Vagina (tissue), 2 donors: Measurements from ENCODE around the gene FAM120AOS. TPM values are rescaled to one million over a fixed set of nuclear protein-coding genes. Genes with fewer than 3 reads are reported as not detected.

Source experiments
- DNase-seq, 2 donors: peaks; one replicate each; pipeline ENCODE4 v3.0.0-alpha.2; 2017; ENCODE audit errors: extremely low spot score in 2 of 2
- H3K27ac ChIP-seq: fragments of 200-600 bp; sonication (generic); one replicate; pipeline ENCODE4 v1.5.1; 2019
- H3K27me3 ChIP-seq: fragments of 200-600 bp; sonication (generic); one replicate; pipeline ENCODE4 v1.5.1; 2019
- H3K36me3 ChIP-seq, 2 donors: fragments of 200-600 bp; sonication (generic); one replicate each; pipeline ENCODE4 v1.5.1; 2017 to 2019
- H3K4me1 ChIP-seq: fragments of 200-600 bp; sonication (generic); one replicate; pipeline ENCODE4 v1.5.1; 2019
- H3K4me3 ChIP-seq, 2 donors: fragments of 200-600 bp; sonication (generic); 1 replicate in 1 of 2; 2 replicates in 1 of 2; pipeline ENCODE4 v1.5.1; 2016 to 2019
- H3K9me3 ChIP-seq: fragments of 200-600 bp; sonication (generic); one replicate; pipeline ENCODE4 v1.5.1; 2019
- POLR2A ChIP-seq, 2 donors: fragments of 450-650 bp; IDR thresholded peaks; one replicate each; pipeline ENCODE4 v1.6.1; 2017; ENCODE audit warnings: antibody characterized with exemption in 2 of 2, mild to moderate bottlenecking in 2 of 2, moderate library complexity in 2 of 2
- POLR2AphosphoS5 ChIP-seq, 2 donors: sonication (generic); formaldehyde crosslinking; IDR thresholded peaks; one replicate each; pipeline ENCODE4 v1.9.0; 2017; ENCODE audit warnings: antibody characterized with exemption in 2 of 2, mild to moderate bottlenecking in 2 of 2, low read depth in 1 of 2; ENCODE audit not compliant: insufficient read depth in 1 of 2
- intact Hi-C: fragments of 100-400 bp; cut with DNase I; formaldehyde crosslinking; loops from one replicate; pipeline ENCODE4 v1.15.1; 2023
- small RNA-seq: library from RNA; depleted of rRNA; stranded (forward); fragments of <200 nt; gene quantifications from one replicate; pipeline ENCODE3, GENCODE V24; 2016
- total RNA-seq: library from RNA; depleted of rRNA; stranded (reverse); fragments of >200 nt; gene quantifications from one replicate; pipeline ENCODE4 v1.2.3, GENCODE V29; 2016
- TF ChIP-seq, protein P1 (sequence below), 3 experiments: fragments of 450-650 bp in 2 of 3; fragments of 200-600 bp in 1 of 3; sonication (generic) in 1 of 3; IDR thresholded peaks; one replicate each; pipeline ENCODE4 v1.5.1; 2017 to 2019; ENCODE audit warnings: antibody characterized with exemption in 3 of 3, mild to moderate bottlenecking in 2 of 3, moderate library complexity in 2 of 3

FAM120AOS gene
- total RNA-seq, 1 donor from 2014 or later = 41.5 TPM

DNA sequence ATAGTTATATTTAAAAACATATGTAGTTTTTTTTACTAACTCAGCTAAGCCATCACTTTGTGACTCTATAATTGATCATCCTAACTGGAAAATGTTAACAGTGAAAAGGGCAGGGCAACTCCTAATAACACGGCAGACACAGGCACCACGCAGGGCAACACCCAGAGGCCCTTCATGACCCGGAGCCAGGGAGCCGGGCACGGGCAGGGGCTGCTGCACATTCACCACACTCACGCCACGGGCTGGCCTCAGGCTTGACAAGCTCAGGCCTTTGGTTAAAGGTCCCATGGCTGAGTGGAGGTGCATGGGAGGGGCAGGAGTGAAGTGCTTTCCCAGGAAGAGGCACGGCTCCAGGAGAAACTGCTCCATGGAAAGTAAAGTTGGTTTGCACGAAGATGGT lies 54.9 kb downstream of the FAM120AOS start:
- intact Hi-C loops = no loop called here
- Histone ChIP-seq H3K9me3 (no peaks in the 10 kb centered on the region), H3K4me3 (no peak overlapping the region), H3K4me1 (peaks cover 4% of the 10 kb centered on the region), H3K27ac (peak overlapping the region; percentile 45), H3K36me3 (no peaks in the 10 kb centered on the region), H3K27me3 (no peaks in the 10 kb centered on the region)
- TF ChIP-seq POLR2A (IDR thresholded peaks at IDR 0.05) (no peak), POLR2AphosphoS5 (IDR thresholded peaks at IDR 0.05; ENCODE audit: insufficient read depth in 1 of 2, low read depth in 1 of 2) (no peak)
- TF ChIP-seq, protein P1, sequence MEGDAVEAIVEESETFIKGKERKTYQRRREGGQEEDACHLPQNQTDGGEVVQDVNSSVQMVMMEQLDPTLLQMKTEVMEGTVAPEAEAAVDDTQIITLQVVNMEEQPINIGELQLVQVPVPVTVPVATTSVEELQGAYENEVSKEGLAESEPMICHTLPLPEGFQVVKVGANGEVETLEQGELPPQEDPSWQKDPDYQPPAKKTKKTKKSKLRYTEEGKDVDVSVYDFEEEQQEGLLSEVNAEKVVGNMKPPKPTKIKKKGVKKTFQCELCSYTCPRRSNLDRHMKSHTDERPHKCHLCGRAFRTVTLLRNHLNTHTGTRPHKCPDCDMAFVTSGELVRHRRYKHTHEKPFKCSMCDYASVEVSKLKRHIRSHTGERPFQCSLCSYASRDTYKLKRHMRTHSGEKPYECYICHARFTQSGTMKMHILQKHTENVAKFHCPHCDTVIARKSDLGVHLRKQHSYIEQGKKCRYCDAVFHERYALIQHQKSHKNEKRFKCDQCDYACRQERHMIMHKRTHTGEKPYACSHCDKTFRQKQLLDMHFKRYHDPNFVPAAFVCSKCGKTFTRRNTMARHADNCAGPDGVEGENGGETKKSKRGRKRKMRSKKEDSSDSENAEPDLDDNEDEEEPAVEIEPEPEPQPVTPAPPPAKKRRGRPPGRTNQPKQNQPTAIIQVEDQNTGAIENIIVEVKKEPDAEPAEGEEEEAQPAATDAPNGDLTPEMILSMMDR (IDR thresholded peaks at IDR 0.05) = no peak
- DNase-seq = no peak

DNA sequence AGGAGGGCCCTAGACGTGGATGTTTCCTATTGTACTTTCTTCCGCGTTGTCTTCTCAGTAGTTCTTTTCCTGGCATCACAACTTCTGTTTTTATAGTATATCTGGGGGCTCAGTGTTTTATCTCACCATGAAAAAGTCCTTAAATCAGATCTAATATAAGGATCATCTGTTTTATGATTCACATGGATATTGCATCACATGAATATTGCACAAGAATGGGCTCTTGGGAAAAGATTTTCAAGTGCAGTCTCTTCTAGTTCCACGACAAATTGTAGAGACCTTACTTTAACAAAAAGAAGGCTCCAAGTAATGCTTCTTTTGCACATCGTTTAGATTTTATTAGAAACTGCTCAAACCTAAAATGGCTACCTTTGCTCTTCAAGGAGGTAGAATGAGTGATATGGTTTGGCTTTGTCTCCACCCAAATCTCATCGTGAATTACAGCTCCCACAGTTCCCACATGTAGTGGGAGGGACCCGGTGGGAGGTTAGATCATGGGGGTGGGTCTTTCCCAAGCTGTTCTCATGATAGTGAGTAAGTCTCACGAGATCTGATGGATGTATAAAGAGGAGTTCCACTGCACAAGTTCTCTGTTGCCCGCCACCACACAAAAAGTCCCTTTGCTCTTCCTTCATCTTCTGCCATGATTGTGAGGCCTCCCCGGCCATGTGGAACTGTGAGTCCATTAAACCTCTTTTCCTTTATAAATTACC lies 55.6 kb downstream of the FAM120AOS start:
- Histone ChIP-seq H3K27me3 (no peaks in the 10 kb centered on the region), H3K27ac (peak overlapping the region; percentile 45), H3K4me3 (no peak overlapping the region), H3K9me3 (no peaks in the 10 kb centered on the region), H3K4me1 (peaks cover 4% of the 10 kb centered on the region), H3K36me3 (no peaks in the 10 kb centered on the region)
- DNase-seq = no peak
- intact Hi-C loops = no loop called here
- no peak for TF ChIP-seq POLR2A (IDR thresholded peaks at IDR 0.05)
- no peak for TF ChIP-seq POLR2AphosphoS5 (IDR thresholded peaks at IDR 0.05; ENCODE audit: insufficient read depth in 1 of 2, low read depth in 1 of 2)
- TF ChIP-seq, protein P1 (IDR thresholded peaks at IDR 0.05) = no peak

Small RNA genes lying within 50 kb of the gene (small RNA-seq; reads per million reads assigned to genes)
- not detected for gene RF00019

Other genes with a start within 250 kb of the FAM120AOS start
- 98.2 TPM for gene FAM120A, start 1.9 kb downstream of the FAM120AOS start, total RNA-seq
- gene PHF2, start 123.0 kb upstream of the FAM120AOS start, total RNA-seq = 27.7 TPM